Thoracic aorta (tissue), 2 donors: ENCODE measurements around the gene FNDC3B. TPM values are rescaled to one million over a fixed set of nuclear protein-coding genes. Genes with fewer than 3 reads are reported as not detected.

ENCODE experiments used
- ATAC-seq: fragments of 150-250 bp; one replicate; pipeline ENCODE4 v1.8.0; 2017; ENCODE audit warnings: low read depth; ENCODE audit not compliant: insufficient number of reproducible peaks, low FRiP score
- DNase-seq: peaks from one replicate; pipeline ENCODE4 v3.0.0-alpha.2; 2020; ENCODE audit warnings: low spot score
- H3K27ac ChIP-seq, 2 donors: fragments of 200-600 bp; sonication (generic); 1 replicate in 1 of 2; 2 replicates in 1 of 2; pipeline ENCODE4 v1.5.1; 2016; ENCODE audit warnings: mild to moderate bottlenecking in 2 of 2, moderate library complexity in 2 of 2
- H3K27me3 ChIP-seq: fragments of 200-600 bp; sonication (generic); replicated peaks from 2 replicates; pipeline ENCODE4 v1.6.0; 2016; ENCODE audit warnings: mild to moderate bottlenecking; ENCODE audit not compliant: insufficient read depth
- H3K36me3 ChIP-seq: fragments of 200-600 bp; sonication (generic); one replicate; pipeline ENCODE4 v1.5.1; 2016
- H3K4me1 ChIP-seq, 2 donors: fragments of 200-600 bp; sonication (generic); 1 replicate in 1 of 2; 2 replicates in 1 of 2; pipeline versions ENCODE4 v1.5.1 to v1.6.0; 2016; ENCODE audit warnings: low read depth in 2 of 2, mild to moderate bottlenecking in 1 of 2; ENCODE audit not compliant: control insufficient read depth in 1 of 2
- H3K4me3 ChIP-seq: fragments of 200-600 bp; sonication (generic); 2 replicates; pipeline ENCODE4 v1.5.1; 2016; ENCODE audit warnings: mild to moderate bottlenecking
- H3K9me3 ChIP-seq: fragments of 200-600 bp; sonication (generic); 2 replicates; pipeline ENCODE4 v1.5.1; 2016
- total RNA-seq, 2 donors: library from RNA; depleted of rRNA; stranded (reverse); fragments of >200 nt; gene quantifications; one replicate each; pipeline versions ENCODE4 v1.1.0 to v1.2.3, GENCODE V29; 2016
- TF ChIP-seq, protein P1 (sequence below): fragments of 200-600 bp; sonication (generic); IDR thresholded peaks from one replicate; pipeline ENCODE4 v1.5.1; 2019; ENCODE audit warnings: antibody characterized with exemption

Gene FNDC3B
- total RNA-seq, 2 donors from 2014 or later: 113 to 163 TPM

GRCh38 chr3:172404237-172404962 lies 365.0 kb downstream of the FNDC3B start:
- H3K4me1 ChIP-seq: no peaks in the 10 kb centered on the region
- ATAC-seq (no peak), DNase-seq (no peak)
- no peak overlapping the region for H3K27ac ChIP-seq
- H3K4me3 ChIP-seq: no peak overlapping the region
- no peaks in the 10 kb centered on the region for H3K9me3 ChIP-seq
- H3K36me3 ChIP-seq: peaks cover 4% of the 10 kb centered on the region
- no peaks in the 10 kb centered on the region for H3K27me3 ChIP-seq
- TF ChIP-seq, protein P1, sequence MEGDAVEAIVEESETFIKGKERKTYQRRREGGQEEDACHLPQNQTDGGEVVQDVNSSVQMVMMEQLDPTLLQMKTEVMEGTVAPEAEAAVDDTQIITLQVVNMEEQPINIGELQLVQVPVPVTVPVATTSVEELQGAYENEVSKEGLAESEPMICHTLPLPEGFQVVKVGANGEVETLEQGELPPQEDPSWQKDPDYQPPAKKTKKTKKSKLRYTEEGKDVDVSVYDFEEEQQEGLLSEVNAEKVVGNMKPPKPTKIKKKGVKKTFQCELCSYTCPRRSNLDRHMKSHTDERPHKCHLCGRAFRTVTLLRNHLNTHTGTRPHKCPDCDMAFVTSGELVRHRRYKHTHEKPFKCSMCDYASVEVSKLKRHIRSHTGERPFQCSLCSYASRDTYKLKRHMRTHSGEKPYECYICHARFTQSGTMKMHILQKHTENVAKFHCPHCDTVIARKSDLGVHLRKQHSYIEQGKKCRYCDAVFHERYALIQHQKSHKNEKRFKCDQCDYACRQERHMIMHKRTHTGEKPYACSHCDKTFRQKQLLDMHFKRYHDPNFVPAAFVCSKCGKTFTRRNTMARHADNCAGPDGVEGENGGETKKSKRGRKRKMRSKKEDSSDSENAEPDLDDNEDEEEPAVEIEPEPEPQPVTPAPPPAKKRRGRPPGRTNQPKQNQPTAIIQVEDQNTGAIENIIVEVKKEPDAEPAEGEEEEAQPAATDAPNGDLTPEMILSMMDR: no peak

DNA sequence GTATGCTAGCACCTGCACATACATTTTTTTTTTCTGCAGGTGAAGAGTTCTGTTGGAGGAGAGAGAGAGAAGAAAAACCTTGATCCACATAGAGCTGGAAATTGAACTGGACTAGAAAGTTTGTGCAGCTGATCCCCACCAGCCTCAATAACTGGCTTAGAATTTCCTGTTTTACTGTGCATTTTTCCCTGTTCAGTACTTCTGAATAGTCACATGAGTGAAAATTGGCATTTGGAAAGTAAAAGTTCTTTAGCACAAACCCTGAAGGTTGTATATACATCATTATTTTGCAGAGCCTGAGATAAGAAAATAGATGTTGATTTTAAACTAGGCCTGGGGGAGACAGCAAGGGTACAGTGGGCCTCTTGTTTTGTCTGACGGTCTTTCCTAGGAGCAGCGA lies 366.5 kb downstream of the FNDC3B start:
- Histone ChIP-seq H3K9me3 (no peaks in the 10 kb centered on the region), H3K4me3 (no peak overlapping the region), H3K36me3 (peaks cover 4% of the 10 kb centered on the region), H3K27me3 (no peaks in the 10 kb centered on the region), H3K27ac (no peak overlapping the region), H3K4me1 (no peaks in the 10 kb centered on the region)
- no peak for DNase-seq
- ATAC-seq: no peak
- TF ChIP-seq, protein P1: no peak

GRCh38 chr3:172407872-172408271 lies 368.5 kb downstream of the FNDC3B start:
- H3K9me3 ChIP-seq: no peaks in the 10 kb centered on the region
- ATAC-seq (no peak), DNase-seq (no peak)
- TF ChIP-seq, protein P1: no peak
- H3K36me3 ChIP-seq: no peaks in the 10 kb centered on the region
- H3K4me3 ChIP-seq: no peak overlapping the region
- H3K27me3 ChIP-seq: no peaks in the 10 kb centered on the region
- H3K27ac ChIP-seq: no peak overlapping the region
- H3K4me1 ChIP-seq: no peaks in the 10 kb centered on the region

GRCh38 chr3:172410702-172411477 lies 371.5 kb downstream of the FNDC3B start:
- TF ChIP-seq, protein P1: no peak
- H3K4me3 ChIP-seq: no peak overlapping the region
- H3K27me3 ChIP-seq: no peaks in the 10 kb centered on the region
- DNase-seq (no peak), ATAC-seq (no peak)
- no peaks in the 10 kb centered on the region for H3K9me3 ChIP-seq
- H3K36me3 ChIP-seq: no peaks in the 10 kb centered on the region
- H3K4me1 ChIP-seq: no peaks in the 10 kb centered on the region
- H3K27ac ChIP-seq: no peak overlapping the region

- TF ChIP-seq, protein P1: no peak
- no peak overlapping the region for H3K27ac ChIP-seq
- H3K27me3 ChIP-seq: no peaks in the 10 kb centered on the region
- no peak overlapping the region for H3K4me3 ChIP-seq
- no peaks in the 10 kb centered on the region for H3K4me1 ChIP-seq
- DNase-seq (no peak), ATAC-seq (no peak)
- no peaks in the 10 kb centered on the region for H3K36me3 ChIP-seq
- H3K9me3 ChIP-seq: no peaks in the 10 kb centered on the region
These were observed 372.1 kb downstream of the FNDC3B start for GRCh38 chr3:172411478-172411947.
